Measurements from ENCODE around the gene SEL1L3.

GRCh38 chr4:25823632-25824031, 39.2 kb downstream of the SEL1L3 start:
- TF ChIP-seq CTCF (IDR thresholded peaks at IDR 0.05; ENCODE audit: low read depth, low read length) (no peak), EZH2phosphoT487 (IDR thresholded peaks at IDR 0.05; ENCODE audit: low read depth) (no peak)
